BLaER1 treated with 17β-estradiol and CSF1 and Interleukin-3, amounts not matched to agents 10 nM and 100 nM (cell line): Measurements from ENCODE around the gene C12orf57.

Source experiments
- H3K27ac ChIP-seq, 11 experiments: shearing (Covaris generic); formaldehyde crosslinking; 2 replicates each; pipeline ENCODE4 v1.8.1; 2022
- H3K27me3 ChIP-seq, 11 experiments: shearing (Covaris generic); formaldehyde crosslinking; 2 replicates each; pipeline ENCODE4 v1.8.1; 2022
- H3K36me3 ChIP-seq, 11 experiments: shearing (Covaris generic); formaldehyde crosslinking; 2 replicates each; pipeline ENCODE4 v1.8.1; 2022
- H3K4me1 ChIP-seq, 10 experiments: shearing (Covaris generic); formaldehyde crosslinking; 2 replicates each; pipeline ENCODE4 v1.8.1; 2022
- H3K4me2 ChIP-seq, 11 experiments: shearing (Covaris generic); formaldehyde crosslinking; 2 replicates each; pipeline ENCODE4 v1.8.1; 2022
- H3K4me3 ChIP-seq, 10 experiments: shearing (Covaris generic); formaldehyde crosslinking; 2 replicates each; pipeline ENCODE4 v1.8.1; 2022
- H3K9ac ChIP-seq, 11 experiments: shearing (Covaris generic); formaldehyde crosslinking; 2 replicates each; pipeline ENCODE4 v1.8.1; 2022
- H3K9me3 ChIP-seq, 11 experiments: shearing (Covaris generic); formaldehyde crosslinking; replicated peaks in 1 of 11; 2 replicates each; pipeline ENCODE4 v1.8.1; 2022
- H4K20me1 ChIP-seq, 11 experiments: shearing (Covaris generic); formaldehyde crosslinking; 2 replicates each; pipeline ENCODE4 v1.8.1; 2022
- Cebpa-rat ChIP-seq, 11 experiments: shearing (Covaris generic); IDR thresholded peaks; 2 replicates each; pipeline ENCODE4 v1.8.1; 2022

Gene C12orf57

DNA sequence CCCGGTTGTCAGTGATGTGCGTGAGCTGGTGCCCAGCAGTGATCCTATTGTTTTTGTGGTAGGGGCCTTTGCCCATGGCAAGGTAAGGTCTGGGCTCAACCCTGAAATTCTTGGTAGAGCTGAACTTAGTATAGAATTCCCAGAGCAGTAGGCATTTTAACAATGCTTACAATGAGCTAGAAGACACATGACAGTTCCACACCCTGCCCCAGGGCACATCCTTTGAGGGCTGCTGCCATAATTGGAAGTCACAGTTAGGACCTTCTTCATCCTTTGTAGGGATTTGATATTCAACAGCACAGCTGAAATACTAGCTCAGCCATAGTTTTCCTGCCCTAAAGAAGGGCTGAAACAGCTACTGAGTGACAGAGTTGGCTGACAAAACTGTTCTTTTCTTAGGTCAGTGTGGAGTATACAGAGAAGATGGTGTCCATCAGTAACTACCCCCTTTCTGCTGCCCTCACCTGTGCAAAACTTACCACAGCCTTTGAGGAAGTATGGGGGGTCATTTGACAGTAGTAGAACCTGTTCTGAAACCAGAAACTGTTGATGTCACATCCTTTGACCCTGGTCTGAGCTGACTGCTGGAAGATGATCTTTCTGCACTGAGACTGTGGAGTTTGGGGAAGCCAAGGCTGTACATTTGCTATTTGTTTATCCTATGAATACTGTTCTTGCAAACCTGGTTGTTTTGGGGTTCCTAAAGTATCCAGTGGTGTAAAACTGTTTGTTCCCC lies 31.6 kb downstream of the C12orf57 start:
- H3K27ac ChIP-seq = no peak overlapping the region
- H3K9ac ChIP-seq = peak overlapping the region in 2 of 11 experiments; percentile 3 to 30; a peak in 3 of 22 replicates
- no peak for TF ChIP-seq Cebpa-rat (IDR thresholded peaks at IDR 0.05)
- H3K36me3 ChIP-seq = peaks cover 67 to 84% (median 78%) of the 10 kb centered on the region in 11 experiments
- no peaks in the 10 kb centered on the region for H3K9me3 ChIP-seq
- no peaks in the 10 kb centered on the region for H3K27me3 ChIP-seq
- no peak overlapping the region for H3K4me3 ChIP-seq
- H4K20me1 ChIP-seq = peaks cover 0 to 33% (median 9%) of the 10 kb centered on the region in 11 experiments; a peak in 9 of 22 replicates
- H3K4me1 ChIP-seq = peaks cover 17 to 27% (median 21%) of the 10 kb centered on the region in 10 experiments; a peak in 19 of 20 replicates
- no peak overlapping the region for H3K4me2 ChIP-seq

- H4K20me1 ChIP-seq = peaks cover 0 to 33% (median 10%) of the 10 kb centered on the region in 11 experiments; a peak in 9 of 22 replicates
- peaks cover 88 to 100% (median 98%) of the 10 kb centered on the region in 11 experiments for H3K36me3 ChIP-seq
- H3K9me3 ChIP-seq = no peaks in the 10 kb centered on the region
- H3K4me3 ChIP-seq = no peak overlapping the region
- no peak overlapping the region for H3K27ac ChIP-seq
- H3K4me2 ChIP-seq = no peak overlapping the region
- no peak for TF ChIP-seq Cebpa-rat (IDR thresholded peaks at IDR 0.05)
- H3K4me1 ChIP-seq = peaks cover 3 to 16% (median 8%) of the 10 kb centered on the region in 10 experiments; a peak in 19 of 20 replicates
- H3K27me3 ChIP-seq = no peaks in the 10 kb centered on the region
- no peak overlapping the region for H3K9ac ChIP-seq
Observed at GRCh38 chr12:6977653-6978052, 33.8 kb downstream of the C12orf57 start.

DNA sequence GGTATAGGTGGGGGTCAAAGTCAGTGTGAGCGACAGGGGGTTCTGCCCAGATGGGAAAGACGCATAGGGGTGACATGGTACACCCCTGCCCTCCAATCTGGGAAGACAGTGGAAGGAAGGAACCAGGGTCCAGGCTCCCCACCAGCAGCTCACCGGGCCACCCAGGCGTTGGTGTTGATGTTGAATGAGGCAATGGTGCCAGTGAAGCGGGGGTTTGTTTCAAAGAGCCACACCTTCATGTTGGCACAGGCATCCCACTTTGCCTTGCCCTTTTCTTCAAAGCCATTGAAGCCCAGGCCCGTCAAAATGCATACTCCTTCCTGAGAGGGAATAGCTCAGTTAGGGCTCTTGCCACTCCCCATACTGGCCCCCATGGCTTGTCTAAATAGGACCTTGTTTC lies 34.4 kb downstream of the C12orf57 start:
- no peaks in the 10 kb centered on the region for H3K9me3 ChIP-seq
- peaks cover 0 to 10% (median 3%) of the 10 kb centered on the region in 10 experiments; a peak in 12 of 20 replicates for H3K4me1 ChIP-seq
- H3K4me2 ChIP-seq = no peak overlapping the region
- peaks cover 94 to 100% (median 99%) of the 10 kb centered on the region in 11 experiments for H3K36me3 ChIP-seq
- H3K4me3 ChIP-seq = no peak overlapping the region
- TF ChIP-seq Cebpa-rat (IDR thresholded peaks at IDR 0.05) = no peak
- H3K27me3 ChIP-seq = no peaks in the 10 kb centered on the region
- peaks cover 0 to 33% (median 10%) of the 10 kb centered on the region in 11 experiments; a peak in 9 of 22 replicates for H4K20me1 ChIP-seq
- H3K27ac ChIP-seq = 0 out of 22 replicates have a peak overlapping the region, but pooled peaks of 2 of the 11 experiments have one; percentile 8 to 9
- H3K9ac ChIP-seq = no peak overlapping the region

DNA sequence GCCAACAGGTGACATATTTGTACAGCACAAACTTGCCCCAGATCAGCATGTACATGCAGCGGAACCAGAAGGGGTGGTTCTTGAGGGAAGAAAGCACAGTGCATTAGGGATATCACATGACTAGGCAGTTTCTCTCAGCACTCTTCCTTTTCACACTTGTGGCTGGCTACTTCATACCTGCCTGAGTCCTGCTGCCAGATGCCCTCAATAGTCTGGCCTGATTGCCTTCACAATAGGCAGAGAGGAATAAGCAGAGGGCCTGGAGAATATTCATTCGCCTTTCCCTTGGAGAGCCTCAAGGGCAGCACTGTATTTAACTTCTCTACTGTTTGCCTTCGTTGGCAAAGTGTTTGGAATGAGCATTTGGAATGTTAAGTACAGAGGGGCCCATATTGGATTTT lies 34.8 kb downstream of the C12orf57 start:
- Histone ChIP-seq H3K4me3 (no peak overlapping the region), H3K4me1 (peaks cover 0 to 6% (median 0%) of the 10 kb centered on the region in 10 experiments; a peak in 4 of 20 replicates), H3K9ac (no peak overlapping the region), H3K36me3 (peaks cover 98 to 100% (median 100%) of the 10 kb centered on the region in 11 experiments), H4K20me1 (peaks cover 0 to 33% (median 10%) of the 10 kb centered on the region in 11 experiments; a peak in 10 of 22 replicates), H3K9me3 (no peaks in the 10 kb centered on the region), H3K27ac (peak overlapping the region in 3 of 11 experiments; percentile 8 to 24 (median 9); a peak in 1 of 22 replicates), H3K4me2 (no peak overlapping the region), H3K27me3 (no peaks in the 10 kb centered on the region)
- TF ChIP-seq Cebpa-rat (IDR thresholded peaks at IDR 0.05) = no peak

DNA sequence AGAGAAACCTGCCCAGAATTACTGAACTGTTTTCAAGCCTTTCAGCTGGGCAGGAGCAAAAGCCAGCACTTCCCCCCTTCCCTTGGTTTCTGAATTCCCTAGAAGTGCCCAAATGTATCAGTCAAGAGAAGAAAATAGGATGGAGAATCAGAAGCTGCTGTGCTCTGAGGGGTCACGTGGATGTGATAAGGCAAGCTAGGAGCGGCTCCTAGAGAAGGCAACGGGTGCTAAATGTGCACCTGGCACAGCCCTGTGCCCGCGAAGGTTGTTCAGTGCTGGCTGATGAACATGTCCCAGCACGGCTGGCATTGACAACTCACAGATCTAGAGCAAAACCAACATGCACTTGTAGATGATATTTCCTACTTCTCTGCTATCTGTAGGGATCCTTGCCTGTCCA lies 35.2 kb downstream of the C12orf57 start:
- Histone ChIP-seq H3K27ac (peak overlapping the region in 1 of 11 experiments; percentile 24; a peak in 1 of 22 replicates), H3K4me2 (no peak overlapping the region), H3K27me3 (no peaks in the 10 kb centered on the region), H3K4me3 (no peak overlapping the region), H4K20me1 (peaks cover 0 to 36% (median 10%) of the 10 kb centered on the region in 11 experiments; a peak in 10 of 22 replicates), H3K4me1 (peaks cover 0 to 2% (median 0%) of the 10 kb centered on the region in 10 experiments; a peak in 3 of 20 replicates), H3K9me3 (no peaks in the 10 kb centered on the region), H3K9ac (no peak overlapping the region), H3K36me3 (peaks cover 99 to 100% (median 100%) of the 10 kb centered on the region in 11 experiments)
- no peak for TF ChIP-seq Cebpa-rat (IDR thresholded peaks at IDR 0.05)

- Histone ChIP-seq H3K4me1 (no peaks in the 10 kb centered on the region), H3K4me3 (no peak overlapping the region), H3K9me3 (no peaks in the 10 kb centered on the region), H3K27ac (no peak overlapping the region), H3K27me3 (no peaks in the 10 kb centered on the region), H3K36me3 (peaks cover 98 to 100% (median 100%) of the 10 kb centered on the region in 11 experiments), H4K20me1 (peaks cover 0 to 41% (median 10%) of the 10 kb centered on the region in 11 experiments; a peak in 11 of 22 replicates), H3K4me2 (no peak overlapping the region), H3K9ac (no peak overlapping the region)
- TF ChIP-seq Cebpa-rat (IDR thresholded peaks at IDR 0.05) = no peak
Observed at GRCh38 chr12:6979453-6979852, 35.6 kb downstream of the C12orf57 start.

DNA sequence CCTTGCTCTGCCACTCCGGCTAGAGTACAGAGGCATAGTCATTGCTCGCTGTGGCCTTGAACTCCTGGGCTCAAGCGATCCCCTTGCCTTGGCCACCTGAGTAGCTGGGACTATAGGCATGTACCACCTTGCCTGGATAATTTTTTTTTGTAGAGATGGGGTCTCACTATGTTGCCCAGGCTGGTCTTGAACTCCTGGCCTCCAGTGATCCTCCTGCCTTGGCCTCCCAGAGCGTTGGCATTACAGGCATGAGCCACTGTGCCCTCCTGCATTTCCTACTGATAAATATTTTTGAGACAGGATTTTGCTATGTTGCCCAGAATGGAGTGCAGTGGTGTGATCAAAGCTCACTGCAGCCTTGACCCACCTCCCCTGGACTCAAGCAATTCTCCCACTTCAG lies 36.3 kb downstream of the C12orf57 start:
- Histone ChIP-seq H3K9ac (no peak overlapping the region), H3K4me3 (no peak overlapping the region), H3K9me3 (no peaks in the 10 kb centered on the region), H3K27ac (no peak overlapping the region), H3K4me2 (no peak overlapping the region), H3K4me1 (no peaks in the 10 kb centered on the region), H3K27me3 (no peaks in the 10 kb centered on the region), H3K36me3 (peaks cover 96 to 100% (median 100%) of the 10 kb centered on the region in 11 experiments), H4K20me1 (peaks cover 0 to 43% (median 10%) of the 10 kb centered on the region in 11 experiments; a peak in 10 of 22 replicates)
- no peak for TF ChIP-seq Cebpa-rat (IDR thresholded peaks at IDR 0.05)

- no peaks in the 10 kb centered on the region for H3K9me3 ChIP-seq
- no peak overlapping the region for H3K27ac ChIP-seq
- no peaks in the 10 kb centered on the region for H3K27me3 ChIP-seq
- H3K4me2 ChIP-seq = no peak overlapping the region
- H3K4me3 ChIP-seq = no peak overlapping the region
- no peak for TF ChIP-seq Cebpa-rat (IDR thresholded peaks at IDR 0.05)
- H3K4me1 ChIP-seq = no peaks in the 10 kb centered on the region
- peaks cover 0 to 43% (median 10%) of the 10 kb centered on the region in 11 experiments; a peak in 10 of 22 replicates for H4K20me1 ChIP-seq
- peaks cover 90 to 100% (median 99%) of the 10 kb centered on the region in 11 experiments for H3K36me3 ChIP-seq
- H3K9ac ChIP-seq = no peak overlapping the region
Observed at GRCh38 chr12:6980740-6981139, 36.9 kb downstream of the C12orf57 start.
